ENCODE results near the gene ADIG. TPM values are rescaled to one million over a fixed set of nuclear protein-coding genes. Genes with fewer than 3 reads are reported as not detected.

ADIG gene
- total and polyA plus RNA-seq, 7 donors, result not detected

DNA sequence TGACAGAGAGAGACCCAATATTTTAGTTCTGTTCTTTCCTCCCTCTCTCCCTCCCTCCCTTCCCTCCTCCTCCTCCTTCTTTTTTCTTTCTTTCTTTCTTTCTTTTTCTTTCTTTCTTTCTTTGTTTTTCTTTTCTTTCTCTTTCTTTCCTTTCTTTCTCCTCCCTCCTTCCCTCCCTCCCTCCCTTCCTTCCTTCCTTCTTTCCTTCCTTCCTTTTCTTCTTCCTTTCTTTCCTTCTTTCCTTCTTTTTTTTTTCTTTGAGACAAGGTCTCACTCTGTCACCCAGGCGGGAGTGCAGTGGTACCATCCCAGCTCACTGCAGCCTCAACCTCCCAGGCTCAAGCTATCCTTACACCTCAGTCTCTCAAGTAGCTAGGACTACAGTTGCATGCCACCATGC is 49.0 kb downstream of the ADIG start:
- Histone ChIP-seq H3K36me3 (no peaks in the 10 kb centered on the region), H3K4me1 (no peaks in the 10 kb centered on the region), H3K27ac (no peak overlapping the region), H3K9me3 (no peaks in the 10 kb centered on the region), H3K4me3 (no peak overlapping the region), H3K27me3 (peaks cover 0 to 15% (median 6%) of the 10 kb centered on the region in 3 donors)
- intact Hi-C loops (cut with DNase I), result no loop called here
- WGBS, 2 donors, result 85 to 88% methylated on average over 1 of the region's 1 CpG
- TF ChIP-seq EP300 (IDR thresholded peaks at IDR 0.05) (no peak), POLR2AphosphoS5 (IDR thresholded peaks at IDR 0.05) (no peak), POLR2A (IDR thresholded peaks at IDR 0.05) (no peak)
- TF ChIP-seq, protein P1, sequence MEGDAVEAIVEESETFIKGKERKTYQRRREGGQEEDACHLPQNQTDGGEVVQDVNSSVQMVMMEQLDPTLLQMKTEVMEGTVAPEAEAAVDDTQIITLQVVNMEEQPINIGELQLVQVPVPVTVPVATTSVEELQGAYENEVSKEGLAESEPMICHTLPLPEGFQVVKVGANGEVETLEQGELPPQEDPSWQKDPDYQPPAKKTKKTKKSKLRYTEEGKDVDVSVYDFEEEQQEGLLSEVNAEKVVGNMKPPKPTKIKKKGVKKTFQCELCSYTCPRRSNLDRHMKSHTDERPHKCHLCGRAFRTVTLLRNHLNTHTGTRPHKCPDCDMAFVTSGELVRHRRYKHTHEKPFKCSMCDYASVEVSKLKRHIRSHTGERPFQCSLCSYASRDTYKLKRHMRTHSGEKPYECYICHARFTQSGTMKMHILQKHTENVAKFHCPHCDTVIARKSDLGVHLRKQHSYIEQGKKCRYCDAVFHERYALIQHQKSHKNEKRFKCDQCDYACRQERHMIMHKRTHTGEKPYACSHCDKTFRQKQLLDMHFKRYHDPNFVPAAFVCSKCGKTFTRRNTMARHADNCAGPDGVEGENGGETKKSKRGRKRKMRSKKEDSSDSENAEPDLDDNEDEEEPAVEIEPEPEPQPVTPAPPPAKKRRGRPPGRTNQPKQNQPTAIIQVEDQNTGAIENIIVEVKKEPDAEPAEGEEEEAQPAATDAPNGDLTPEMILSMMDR (IDR thresholded peaks at IDR 0.05), result no peak
- no peak for DNase-seq

DNA sequence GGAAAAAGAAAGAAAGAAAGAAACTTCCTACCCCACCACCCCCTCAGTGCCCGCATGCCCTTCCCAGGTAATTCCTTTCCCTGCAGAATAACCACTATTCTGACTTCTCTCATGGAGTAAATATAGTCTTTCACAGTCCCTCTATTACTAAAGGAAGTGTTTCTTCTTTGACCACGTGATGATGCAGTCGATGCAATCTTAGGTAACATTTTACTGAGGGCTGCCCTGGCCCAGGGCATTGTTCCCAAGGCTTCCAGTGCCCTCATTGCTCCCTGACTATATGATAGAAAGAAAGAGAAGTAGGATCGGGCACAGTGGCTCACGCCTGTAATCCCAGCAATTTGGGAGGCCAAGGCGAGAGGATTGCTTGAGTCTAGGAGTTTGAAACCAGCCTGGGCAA is 49.7 kb downstream of the ADIG start:
- 64 to 78% methylated on average over 6 of the region's 6 CpGs for WGBS, 2 donors
- H3K4me1 ChIP-seq, result no peaks in the 10 kb centered on the region
- H3K27me3 ChIP-seq, result peaks cover 0 to 17% (median 6%) of the 10 kb centered on the region in 3 donors
- TF ChIP-seq POLR2AphosphoS5 (IDR thresholded peaks at IDR 0.05) (no peak), EP300 (IDR thresholded peaks at IDR 0.05) (no peak), POLR2A (IDR thresholded peaks at IDR 0.05) (no peak)
- TF ChIP-seq, protein P1 (IDR thresholded peaks at IDR 0.05), result no peak
- H3K4me3 ChIP-seq, result no peak overlapping the region
- DNase-seq, result no peak
- no peaks in the 10 kb centered on the region for H3K9me3 ChIP-seq
- no peak overlapping the region for H3K27ac ChIP-seq
- H3K36me3 ChIP-seq, result no peaks in the 10 kb centered on the region
- intact Hi-C loops (cut with DNase I), result no loop called here

DNA sequence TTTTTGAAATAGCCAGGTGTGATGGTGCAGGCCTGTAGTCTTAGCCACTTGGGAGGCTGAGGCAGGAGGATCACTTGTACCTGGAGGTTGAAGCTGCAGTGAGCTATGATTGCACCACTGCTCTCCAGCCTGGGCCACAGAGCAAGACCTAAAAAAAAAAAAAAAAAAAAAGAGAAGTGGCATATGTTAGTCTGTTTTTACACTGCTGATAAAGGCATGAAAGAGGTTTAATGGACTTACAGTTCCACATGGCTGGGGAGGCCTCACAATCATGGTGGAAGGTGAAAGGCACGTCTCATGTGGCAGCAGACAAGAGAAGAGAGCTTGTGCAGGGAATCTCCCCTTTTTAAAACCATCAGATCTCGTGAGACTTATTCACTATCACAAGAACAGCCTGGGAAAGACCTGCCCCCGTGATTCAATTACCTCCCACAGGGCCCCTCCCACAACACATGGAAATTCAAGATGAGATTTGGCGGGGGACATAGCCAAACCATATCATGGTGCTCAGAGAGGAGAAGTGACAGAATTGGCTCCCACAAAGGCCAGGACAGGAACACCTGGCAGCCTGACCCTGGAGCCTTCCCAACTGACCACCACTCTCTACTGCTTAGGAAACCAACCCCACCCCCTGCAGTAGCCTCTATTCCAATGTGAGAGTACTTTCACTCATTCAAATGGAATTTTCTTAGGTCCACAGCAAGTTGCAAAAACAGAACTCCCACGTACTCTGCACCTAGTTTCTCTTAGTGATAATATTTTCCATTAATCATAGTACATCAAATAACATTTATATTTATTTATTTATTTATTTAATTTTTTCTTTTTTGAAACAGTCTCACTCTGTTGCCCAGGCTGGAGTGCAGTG is 50.4 kb downstream of the ADIG start:
- H3K4me1 ChIP-seq, result no peaks in the 10 kb centered on the region
- H3K4me3 ChIP-seq, result no peak overlapping the region
- intact Hi-C loops (cut with DNase I), result no loop called here
- no peaks in the 10 kb centered on the region for H3K36me3 ChIP-seq
- TF ChIP-seq, protein P1 (IDR thresholded peaks at IDR 0.05), result no peak
- TF ChIP-seq POLR2AphosphoS5 (IDR thresholded peaks at IDR 0.05), result no peak
- no peak for TF ChIP-seq POLR2A (IDR thresholded peaks at IDR 0.05)
- TF ChIP-seq EP300 (IDR thresholded peaks at IDR 0.05), result no peak
- WGBS, 2 donors, result 58 to 62% methylated on average over 5 of the region's 5 CpGs
- H3K27me3 ChIP-seq, result peaks cover 0 to 19% (median 6%) of the 10 kb centered on the region in 3 donors
- H3K27ac ChIP-seq, result no peak overlapping the region
- no peak for DNase-seq
- H3K9me3 ChIP-seq, result no peaks in the 10 kb centered on the region

DNA sequence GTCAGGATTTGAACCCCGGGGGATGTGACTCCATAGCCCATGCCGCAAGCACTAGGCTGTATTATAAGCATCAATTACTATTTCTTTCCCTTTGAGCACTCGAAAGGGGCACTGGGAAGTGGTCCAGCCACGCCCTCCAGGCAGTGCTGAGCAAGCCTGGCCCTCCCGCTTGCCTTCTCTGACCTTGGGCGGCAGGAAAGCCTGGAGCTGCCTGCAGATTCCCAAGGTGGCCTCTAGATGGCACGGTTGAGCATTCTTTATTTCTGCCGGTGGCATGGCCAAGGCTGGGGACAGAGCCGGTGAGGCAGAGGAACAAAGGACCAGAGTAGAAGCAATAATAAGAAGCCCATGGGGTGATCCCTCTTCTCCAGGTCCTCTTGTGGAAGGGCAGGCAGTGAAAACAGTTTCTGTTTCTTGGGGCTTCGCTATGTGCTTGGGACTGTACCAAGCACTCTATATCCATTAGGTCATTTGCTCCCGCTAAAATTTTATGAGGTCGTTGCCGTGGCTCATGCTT is 52.6 kb downstream of the ADIG start:
- Histone ChIP-seq H3K4me3 (no peak overlapping the region), H3K4me1 (no peaks in the 10 kb centered on the region), H3K27me3 (peaks cover 0 to 19% (median 6%) of the 10 kb centered on the region in 3 donors), H3K27ac (no peak overlapping the region), H3K9me3 (no peaks in the 10 kb centered on the region), H3K36me3 (no peaks in the 10 kb centered on the region)
- intact Hi-C loops (cut with DNase I), result no loop called here
- TF ChIP-seq, protein P1 (IDR thresholded peaks at IDR 0.05), result peak in 3 of 4 experiments; percentile 35 to 78 (median 51)
- no peak for TF ChIP-seq POLR2AphosphoS5 (IDR thresholded peaks at IDR 0.05)
- 20 to 29% methylated on average over 13 of the region's 13 CpGs for WGBS, 2 donors
- no peak for DNase-seq

Measured in sigmoid colon (tissue), 7 donors.